Adrenal gland (tissue), 12 donors: Measurements from ENCODE around the gene STAP1. TPM values are rescaled to one million over a fixed set of nuclear protein-coding genes. Genes with fewer than 3 reads are reported as not detected.

Experiments
- DNase-seq, 7 donors: peaks; one replicate each; pipeline ENCODE4 v3.0.0-alpha.2; 2019 to 2020
- H3K27ac ChIP-seq, 5 donors: fragments of 200-600 bp; sonication (generic) in 4 of 5; 1 replicate in 3 of 5; 2 replicates in 2 of 5; pipeline versions ENCODE4 v1.5.1 to v1.8.0; 2016 to 2020; ENCODE audit warnings: mild to moderate bottlenecking in 1 of 5
- H3K27me3 ChIP-seq: fragments of 200-600 bp; 2 replicates; pipeline ENCODE4 v1.8.0; 2021
- H3K36me3 ChIP-seq, 2 donors: fragments of 200-600 bp; replicated peaks in 1 of 2; 1 replicate in 1 of 2; 2 replicates in 1 of 2; pipeline versions ENCODE4 v1.5.1 to v1.8.0; 2018 to 2022
- H3K4me1 ChIP-seq, 2 donors: fragments of 200-600 bp; replicated peaks in 1 of 2; 1 replicate in 1 of 2; 2 replicates in 1 of 2; pipeline versions ENCODE4 v1.5.1 to v1.8.0; 2018 to 2021
- H3K4me3 ChIP-seq, 4 donors: fragments of 200-600 bp; sonication (generic) in 3 of 4; one replicate each; pipeline ENCODE4 v1.5.1; 2016 to 2018
- H3K9me3 ChIP-seq, 3 donors: fragments of 200-600 bp; sonication (generic) in 1 of 3; replicated peaks in 1 of 3; 1 replicate in 2 of 3; 2 replicates in 1 of 3; pipeline versions ENCODE4 v1.5.1 to v1.8.0; 2016 to 2021
- CTCF ChIP-seq, 6 experiments: fragments of 450-650 bp in 4 of 6; fragments of 200-600 bp in 2 of 6; sonication (generic) in 1 of 6; IDR thresholded peaks; 1 replicate in 5 of 6; 2 replicates in 1 of 6; pipeline versions ENCODE4 v1.5.1 to v1.8.0; 2016 to 2021; ENCODE audit warnings: antibody characterized with exemption in 6 of 6, mild to moderate bottlenecking in 2 of 6, moderate library complexity in 1 of 6
- POLR2A ChIP-seq, 2 donors: fragments of 450-650 bp; IDR thresholded peaks; one replicate each; pipeline ENCODE4 v1.6.1; 2017; ENCODE audit warnings: antibody characterized with exemption in 2 of 2, mild to moderate bottlenecking in 2 of 2, moderate library complexity in 1 of 2
- WGBS, 4 donors: extraction: QIAGEN DNeasy Blood & Tissue Kit in 2 of 4; methylation state at CpG; one replicate each; pipeline versions ENCODE4 v1.1.5 to v1.1.7; 2013 to 2017; 5-methylcytosine and 5-hydroxymethylcytosine counted together
- intact Hi-C, 2 donors: fragments of 100-400 bp; cut with DNase I; formaldehyde crosslinking; loops; one replicate each; pipeline versions ENCODE4 v1.14.1 to v1.15.0; 2022 to 2023
- polyA plus RNA-seq, 3 donors: library from polyadenylated mRNA; stranded (reverse); fragments of 200-250 nt in 2 of 3; fragments of 350-450 nt in 1 of 3; fragmentation: Illumina TruSeq in 1 of 3; extraction: RNeasy Lipid Tissue Mini Kit (QIAGEN cat#74804) in 1 of 3; gene quantifications; one replicate each; pipeline ENCODE4 v1.2.3, GENCODE V29; 2013 to 2014
- total RNA-seq, 9 donors: library from RNA; depleted of rRNA in 4 of 9; stranded (reverse); fragments of >200 nt in 4 of 9; fragments of 120-200 nt in 1 of 9; fragmentation: NEBNext Ultra II Directional in 1 of 9; extraction: Animal tissue kit (Norgen Biotek cat#: 25700) in 1 of 9; gene quantifications; one replicate each; pipeline versions ENCODE4 v1.1.0 to v1.2.4, GENCODE V29; 2013 to 2023
- donor health status: healthy with polysubstance abuse.
- donor health status: Bipolar disorder and iron deficiency.
- donor health status: DM: yes; HTN: yes; CAD: no.
- donor health status: DM: no; HTN: no; CAD: no.
- donor health status: DM: no; HTN: no; CAD: no.
- donor health status: DM: yes; HTN: yes; CAD: no.

The STAP1 gene
- total and polyA plus RNA-seq, 12 donors: 0.10 to 0.13 TPM; not detected in 10

GRCh38 chr4:67533112-67533511 is 25.4 kb upstream of the STAP1 start:
- Histone ChIP-seq H3K4me1 (peaks cover 8 to 17% of the 10 kb centered on the region in 2 donors), H3K9me3 (no peaks in the 10 kb centered on the region), H3K27ac (no peak overlapping the region), H3K36me3 (peaks cover 0 to 68% of the 10 kb centered on the region in 2 donors), H3K27me3 (no peaks in the 10 kb centered on the region), H3K4me3 (no peak overlapping the region)
- intact Hi-C loops: no loop called here
- TF ChIP-seq POLR2A (IDR thresholded peaks at IDR 0.05): no peak
- no peak for TF ChIP-seq CTCF (IDR thresholded peaks at IDR 0.05)
- WGBS, 4 donors: 92 to 100% (median 98%) methylated on average over 3 of the region's 3 CpGs
- DNase-seq: no peak

GRCh38 chr4:67535280-67535840 is 23.2 kb upstream of the STAP1 start:
- intact Hi-C loops: no loop called here
- peaks cover 0 to 69% of the 10 kb centered on the region in 2 donors for H3K36me3 ChIP-seq
- no peaks in the 10 kb centered on the region for H3K9me3 ChIP-seq
- H3K4me1 ChIP-seq: peaks cover 4 to 11% of the 10 kb centered on the region in 2 donors
- no peak for TF ChIP-seq CTCF (IDR thresholded peaks at IDR 0.05)
- TF ChIP-seq POLR2A (IDR thresholded peaks at IDR 0.05): no peak
- no peak overlapping the region for H3K27ac ChIP-seq
- WGBS, 4 donors: 71 to 84% (median 78%) methylated on average over 2 of the region's 2 CpGs
- no peak for DNase-seq
- no peak overlapping the region for H3K4me3 ChIP-seq
- H3K27me3 ChIP-seq: no peaks in the 10 kb centered on the region

DNA sequence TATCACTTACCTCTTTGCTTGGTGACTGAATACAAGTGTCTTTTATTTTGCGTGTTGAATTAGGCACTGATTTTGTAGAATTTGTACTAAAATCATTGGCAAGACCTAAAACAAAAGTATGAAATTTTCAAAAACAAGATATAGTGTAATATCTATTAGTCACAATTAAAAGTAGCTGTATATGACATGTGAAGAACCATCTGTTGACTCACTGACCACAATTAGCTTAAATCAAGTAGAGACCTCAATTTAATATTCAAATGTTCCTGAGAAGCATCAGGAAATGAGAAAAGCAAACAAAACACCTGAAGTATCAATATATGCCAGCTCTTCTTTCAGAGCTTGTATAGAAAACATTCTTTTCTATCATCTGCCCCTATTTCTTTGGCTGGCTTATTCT is 18.7 kb upstream of the STAP1 start:
- DNase-seq: no peak
- TF ChIP-seq CTCF (IDR thresholded peaks at IDR 0.05) (no peak), POLR2A (IDR thresholded peaks at IDR 0.05) (no peak)
- Histone ChIP-seq H3K27me3 (no peaks in the 10 kb centered on the region), H3K4me3 (no peak overlapping the region), H3K27ac (no peak overlapping the region), H3K4me1 (peaks cover 0 to 24% of the 10 kb centered on the region in 2 donors), H3K36me3 (peaks cover 0 to 47% of the 10 kb centered on the region in 2 donors), H3K9me3 (no peaks in the 10 kb centered on the region)
- 93 to 97% (median 97%) methylated on average over 1 of the region's 1 CpG for WGBS, 4 donors
- intact Hi-C loops: loop anchor here in 1 of 2 donors (10.0 kb wide), 1 partner anchor 155 kb away; no protein-coding TSS in a partner anchor

GRCh38 chr4:67542076-67542475 is 16.5 kb upstream of the STAP1 start:
- 58 to 78% (median 63%) methylated on average over 1 of the region's 1 CpG for WGBS, 4 donors
- no peaks in the 10 kb centered on the region for H3K27me3 ChIP-seq
- no peak overlapping the region for H3K4me3 ChIP-seq
- no peak for DNase-seq
- H3K9me3 ChIP-seq: no peaks in the 10 kb centered on the region
- H3K4me1 ChIP-seq: peaks cover 0 to 24% of the 10 kb centered on the region in 2 donors
- TF ChIP-seq POLR2A (IDR thresholded peaks at IDR 0.05) (no peak), CTCF (IDR thresholded peaks at IDR 0.05) (no peak)
- intact Hi-C loops: loop anchor here in 1 of 2 donors (10.0 kb wide), 1 partner anchor 153 kb away; no protein-coding TSS in a partner anchor
- H3K36me3 ChIP-seq: peaks cover 0 to 35% of the 10 kb centered on the region in 2 donors
- no peak overlapping the region for H3K27ac ChIP-seq
